GM04504 (cell line): Measurements from ENCODE around the gene TMEM219.
"Not testable (repeated sequence)": the region's sequence is repeated elsewhere in the genome, so short reads cannot be mapped to it uniquely, and the experiment has no call there.

ENCODE experiments used
- DNase-seq: peaks from one replicate; pipeline ENCODE4 v3.0.0-alpha.2; 2012; ENCODE audit warnings: low read depth

Gene TMEM219

GRCh38 chr16:30011714-30012504, 50.0 kb downstream of the TMEM219 start:
- DNase-seq = no peak

- not testable (repeated sequence) for DNase-seq
Measured at GRCh38 chr16:30012598-30012997, 50.7 kb downstream of the TMEM219 start.

- DNase-seq = not testable (repeated sequence)
Measured at GRCh38 chr16:30015450-30015849, 53.6 kb downstream of the TMEM219 start.

- DNase-seq = no peak
Measured at GRCh38 chr16:30016555-30017276, 54.8 kb downstream of the TMEM219 start.

- DNase-seq = no peak
Measured at GRCh38 chr16:30017277-30017656, 55.4 kb downstream of the TMEM219 start.

GRCh38 chr16:30017937-30018336, 56.1 kb downstream of the TMEM219 start:
- DNase-seq = not testable (repeated sequence)

- no peak for DNase-seq
Measured at GRCh38 chr16:30018731-30019158, 56.9 kb downstream of the TMEM219 start.
